ENCODE results near the gene GPR146.

- TF ChIP-seq CTCF (IDR thresholded peaks at IDR 0.05): no peak
- no peak for TF ChIP-seq POLR2A (IDR thresholded peaks at IDR 0.05)
Measured at GRCh38 chr7:1095621-1096155, 51.3 kb downstream of the GPR146 start.

All from thyroid gland (tissue), 4 donors.